ENCODE data around the gene DNAI4. TPM values are rescaled to one million over a fixed set of nuclear protein-coding genes. Genes with fewer than 3 reads are reported as not detected.
"Not testable (repeated sequence)": the region's sequence is repeated elsewhere in the genome, so short reads cannot be mapped to it uniquely, and the experiment has no call there.

Gene DNAI4
- total RNA-seq, 1 experiment from 2014 or later = 2.1 TPM

- TF ChIP-seq NR1H2 (CRISPR knock-in tag; IDR thresholded peaks at IDR 0.05) (no peak), IRF1 (CRISPR knock-in tag; IDR thresholded peaks at IDR 0.05) (no peak)
- H3K9me3 Mint-ChIP-seq = no peaks in the 10 kb centered on the region
- POLR2A ChIA-PET = no interaction called here
- H3K27me3 Mint-ChIP-seq (ENCODE audit: low read depth) = no peaks in the 10 kb centered on the region; the same call in 1 of the 2 replicates
- no peak overlapping the region for H3K27ac Mint-ChIP-seq
- no peak overlapping the region for H3K4me3 Mint-ChIP-seq
- DNase-seq (ENCODE audit: low spot score) (no peak), ATAC-seq (no peak)
- CTCF ChIA-PET = no interaction called here
- H3K4me1 Mint-ChIP-seq = no peaks in the 10 kb centered on the region
- H3K36me3 Mint-ChIP-seq = no peaks in the 10 kb centered on the region
These were observed 114.8 kb downstream of the DNAI4 start for GRCh38 chr1:66809736-66810326.

GRCh38 chr1:66809245-66809644 is 115.4 kb downstream of the DNAI4 start:
- Mint-ChIP-seq H3K27ac (no peak overlapping the region), H3K36me3 (no peaks in the 10 kb centered on the region), H3K27me3 (ENCODE audit: low read depth) (no peaks in the 10 kb centered on the region; the same call in 1 of the 2 replicates), H3K9me3 (no peaks in the 10 kb centered on the region), H3K4me1 (no peaks in the 10 kb centered on the region), H3K4me3 (no peak overlapping the region)
- POLR2A ChIA-PET = no interaction called here
- no peak for ATAC-seq
- peak; percentile 91 for TF ChIP-seq HMGA2 (CRISPR knock-in tag; IDR thresholded peaks at IDR 0.05)
- TF ChIP-seq ZNF425 (CRISPR knock-in tag; conservative IDR thresholded peaks at IDR 0.05) = no peak
- no peak for TF ChIP-seq TEAD1 (CRISPR knock-in tag; IDR thresholded peaks at IDR 0.05)
- DNase-seq (ENCODE audit: low spot score) = no peak
- CTCF ChIA-PET = no interaction called here

GRCh38 chr1:66795839-66796238 is 128.8 kb downstream of the DNAI4 start:
- H3K4me3 Mint-ChIP-seq; H3K36me3 Mint-ChIP-seq; ATAC-seq; DNase-seq (ENCODE audit: low spot score); H3K9me3 Mint-ChIP-seq; H3K27ac Mint-ChIP-seq; H3K4me1 Mint-ChIP-seq; H3K27me3 Mint-ChIP-seq (ENCODE audit: low read depth); POLR2A ChIA-PET: not testable (repeated sequence)
- CTCF ChIA-PET = interaction anchor here (1.8 kb wide), 1 partner anchor 417 kb away, joined by 4 read pairs; no protein-coding TSS in a partner anchor

- H3K9me3 Mint-ChIP-seq = peaks cover 6% of the 10 kb centered on the region
- H3K27ac Mint-ChIP-seq = no peak overlapping the region
- no peaks in the 10 kb centered on the region for H3K27me3 Mint-ChIP-seq (ENCODE audit: low read depth)
- DNase-seq (ENCODE audit: low spot score) = no peak
- H3K4me3 Mint-ChIP-seq = no peak overlapping the region
- peaks cover 10% of the 10 kb centered on the region for H3K4me1 Mint-ChIP-seq
- TF ChIP-seq AFF4 (CRISPR knock-in tag; IDR thresholded peaks at IDR 0.05; ENCODE audit: borderline replicate concordance) (no peak), USF2 (CRISPR knock-in tag; IDR thresholded peaks at IDR 0.05) (0 out of 2 replicates have a peak, but pooled peaks have one; percentile 7)
- no peaks in the 10 kb centered on the region for H3K36me3 Mint-ChIP-seq
- ChIA-PET POLR2A (no interaction called here), CTCF (no interaction called here)
- ATAC-seq = no peak
These were observed 132.7 kb downstream of the DNAI4 start for GRCh38 chr1:66791621-66792610.
